H1 (cell line): ENCODE measurements around the gene GGT6. TPM values are rescaled to one million over a fixed set of nuclear protein-coding genes. Genes with fewer than 3 reads are reported as not detected.

Experiments used
- BACH1 ChIP-seq: IDR thresholded peaks from 2 replicates; pipeline ENCODE4 v1.6.1; 2012; ENCODE audit warnings: low read length, improper control_type of control experiment
- NANOG ChIP-seq: IDR thresholded peaks from 2 replicates; pipeline ENCODE4 v1.6.1; 2011; ENCODE audit warnings: low read length, low read depth, mild to moderate bottlenecking, inconsistent platforms; ENCODE audit not compliant: insufficient read depth, poor library complexity, severe bottlenecking
- USF2 ChIP-seq: IDR thresholded peaks from 2 replicates; pipeline ENCODE4 v1.6.1; 2011; ENCODE audit warnings: low read length, improper control_type of control experiment
- YY1 ChIP-seq: IDR thresholded peaks from 2 replicates; pipeline ENCODE4 v1.6.1; 2011; ENCODE audit warnings: low read depth, mild to moderate bottlenecking, low read length
- ZNF274 ChIP-seq: IDR thresholded peaks from 2 replicates; pipeline ENCODE4 v1.7.0; 2012; ENCODE audit warnings: low read length, borderline replicate concordance; ENCODE audit errors: extremely low read depth
- polyA plus RNA-seq, 7 experiments: library from polyadenylated mRNA; depleted of rRNA in 3 of 7; stranded (reverse) in 5 of 7; unstranded in 2 of 7; fragments of >200 nt in 5 of 7; fragments of 200-250 nt in 2 of 7; gene quantifications; 1 replicate in 5 of 7; 2 replicates in 1 of 7; 4 replicates in 1 of 7; pipeline versions ENCODE4 v1.2.1 to v1.2.3, GENCODE V29; 2011 to 2013; ENCODE audit warnings: missing spikeins in 2 of 7, mixed read lengths in 2 of 7
- total RNA-seq: library from RNA; stranded (reverse); fragmentation: NEBNext Ultra II Directional; extraction: Animal tissue kit (Norgen Biotek cat#: 25700); gene quantifications from 2 replicates; pipeline ENCODE4 v1.2.1, GENCODE V29; 2021

The GGT6 gene
- total and polyA plus RNA-seq, 2 of the 8 experiments (the other 6 are each of a cell fraction or from before 2014, with no cell fraction given): 0.18 TPM; not detected in 1

GRCh38 chr17:4550534-4551039 lies 9.8 kb downstream of the GGT6 start (continued):
- TF ChIP-seq USF2 (no peak), YY1 (no peak), NANOG (no peak), BACH1 (no peak), ZNF274 (no peak)
